ENCODE measurements around the gene MS4A4A.

Gene MS4A4A

DNA sequence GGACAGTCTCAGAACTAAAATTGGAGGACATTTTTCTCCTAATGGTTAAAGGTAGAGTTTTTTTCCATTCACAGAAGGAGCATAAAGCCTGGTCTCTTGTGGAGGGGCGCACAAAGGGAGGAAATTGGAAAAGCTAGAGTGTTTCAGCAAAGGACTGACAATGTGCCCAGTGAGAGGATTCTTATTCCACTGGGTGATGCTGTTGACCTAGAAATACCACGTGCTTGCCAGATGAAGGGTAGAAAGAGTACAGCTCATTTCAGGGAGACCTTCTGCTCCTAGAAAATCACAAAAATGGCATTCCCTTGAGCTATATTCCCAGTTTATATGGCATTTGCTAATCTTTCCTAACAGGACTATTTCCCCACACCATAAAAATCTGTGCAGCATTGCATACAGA is 67.7 kb downstream of the MS4A4A start:
- no peak for DNase-seq (ENCODE audit: low read depth)

DNA sequence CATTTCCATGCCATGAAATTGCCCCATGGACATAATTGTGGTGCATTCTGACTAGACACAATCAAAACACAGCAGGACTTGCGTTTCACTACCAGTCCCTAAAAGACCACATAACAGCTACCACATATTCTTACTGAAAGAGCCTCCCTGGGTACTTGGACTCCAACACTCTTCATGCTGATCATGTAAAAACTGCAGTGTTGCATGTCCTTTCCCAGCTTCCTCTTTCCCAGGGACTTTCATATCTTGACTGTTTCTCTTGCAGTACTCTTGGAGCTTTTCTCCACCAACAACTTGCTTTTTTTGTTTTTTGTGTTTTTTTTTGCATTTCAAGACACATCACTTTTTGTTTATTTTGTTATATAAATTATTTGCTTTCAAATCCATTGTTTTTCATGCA is 69.5 kb downstream of the MS4A4A start:
- DNase-seq (ENCODE audit: low read depth), result no peak

DNA sequence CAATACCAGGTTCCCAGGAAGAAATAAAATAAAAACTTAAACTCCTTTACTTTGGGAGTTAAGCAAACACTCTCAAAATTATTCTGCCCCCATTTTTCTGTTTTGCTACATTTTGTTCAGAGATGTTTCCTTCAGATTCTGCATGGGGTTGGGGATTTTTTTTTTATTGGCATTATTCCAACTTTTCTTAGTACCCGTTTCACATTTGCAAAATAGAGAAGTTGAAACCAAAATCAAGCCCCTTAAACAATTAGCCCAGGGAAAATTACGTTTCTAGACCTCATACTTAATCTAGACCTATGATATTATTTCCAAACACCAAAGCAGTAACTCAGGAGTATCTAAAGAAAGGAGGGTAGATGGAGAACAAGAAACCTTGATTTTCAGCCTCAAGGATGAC is 77.3 kb downstream of the MS4A4A start:
- no peak for DNase-seq (ENCODE audit: low read depth)

Data from GM04503 (cell line).